ENCODE data around the gene CHCT1. TPM values are rescaled to one million over a fixed set of nuclear protein-coding genes. Genes with fewer than 3 reads are reported as not detected.

CHCT1 gene
- total RNA-seq, 2 donors from 2014 or later: not detected

DNA sequence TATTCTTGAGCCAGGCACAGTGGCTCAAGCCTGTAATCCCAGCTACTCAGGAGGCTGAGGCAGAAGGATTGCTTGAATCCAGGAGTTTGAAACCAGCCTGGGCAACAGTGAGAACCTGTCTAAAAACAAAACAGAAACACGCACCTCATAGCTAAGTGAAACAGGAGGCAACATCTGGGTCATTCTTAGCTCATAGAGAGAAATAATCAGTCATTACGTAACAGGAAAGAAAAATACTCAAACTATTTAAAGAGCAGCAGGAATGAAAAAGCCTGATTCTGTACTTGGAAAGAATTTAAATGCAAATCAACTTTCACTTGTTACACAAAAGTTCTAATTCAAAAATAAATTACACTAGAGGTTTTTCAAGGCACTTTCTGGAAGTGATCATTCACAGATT is 17.2 kb downstream of the CHCT1 start:
- Histone ChIP-seq H3K9ac (ENCODE audit: low read depth in 2 of 2, low read length in 2 of 2) (no peak overlapping the region), H3K4me1 (no peaks in the 10 kb centered on the region), H3K4me3 (no peak overlapping the region), H3K36me3 (no peaks in the 10 kb centered on the region), H3K27ac (no peak overlapping the region), H3K9me3 (no peaks in the 10 kb centered on the region), H3K27me3 (no peaks in the 10 kb centered on the region)
- intact Hi-C loops (cut with DNase I): loop anchor here (5.0 to 10.0 kb wide), 2 partner anchors 198 to 335 kb away; no protein-coding TSS in a partner anchor
- TF ChIP-seq, protein P1, sequence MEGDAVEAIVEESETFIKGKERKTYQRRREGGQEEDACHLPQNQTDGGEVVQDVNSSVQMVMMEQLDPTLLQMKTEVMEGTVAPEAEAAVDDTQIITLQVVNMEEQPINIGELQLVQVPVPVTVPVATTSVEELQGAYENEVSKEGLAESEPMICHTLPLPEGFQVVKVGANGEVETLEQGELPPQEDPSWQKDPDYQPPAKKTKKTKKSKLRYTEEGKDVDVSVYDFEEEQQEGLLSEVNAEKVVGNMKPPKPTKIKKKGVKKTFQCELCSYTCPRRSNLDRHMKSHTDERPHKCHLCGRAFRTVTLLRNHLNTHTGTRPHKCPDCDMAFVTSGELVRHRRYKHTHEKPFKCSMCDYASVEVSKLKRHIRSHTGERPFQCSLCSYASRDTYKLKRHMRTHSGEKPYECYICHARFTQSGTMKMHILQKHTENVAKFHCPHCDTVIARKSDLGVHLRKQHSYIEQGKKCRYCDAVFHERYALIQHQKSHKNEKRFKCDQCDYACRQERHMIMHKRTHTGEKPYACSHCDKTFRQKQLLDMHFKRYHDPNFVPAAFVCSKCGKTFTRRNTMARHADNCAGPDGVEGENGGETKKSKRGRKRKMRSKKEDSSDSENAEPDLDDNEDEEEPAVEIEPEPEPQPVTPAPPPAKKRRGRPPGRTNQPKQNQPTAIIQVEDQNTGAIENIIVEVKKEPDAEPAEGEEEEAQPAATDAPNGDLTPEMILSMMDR (IDR thresholded peaks at IDR 0.05): no peak
- no peak for DNase-seq

DNA sequence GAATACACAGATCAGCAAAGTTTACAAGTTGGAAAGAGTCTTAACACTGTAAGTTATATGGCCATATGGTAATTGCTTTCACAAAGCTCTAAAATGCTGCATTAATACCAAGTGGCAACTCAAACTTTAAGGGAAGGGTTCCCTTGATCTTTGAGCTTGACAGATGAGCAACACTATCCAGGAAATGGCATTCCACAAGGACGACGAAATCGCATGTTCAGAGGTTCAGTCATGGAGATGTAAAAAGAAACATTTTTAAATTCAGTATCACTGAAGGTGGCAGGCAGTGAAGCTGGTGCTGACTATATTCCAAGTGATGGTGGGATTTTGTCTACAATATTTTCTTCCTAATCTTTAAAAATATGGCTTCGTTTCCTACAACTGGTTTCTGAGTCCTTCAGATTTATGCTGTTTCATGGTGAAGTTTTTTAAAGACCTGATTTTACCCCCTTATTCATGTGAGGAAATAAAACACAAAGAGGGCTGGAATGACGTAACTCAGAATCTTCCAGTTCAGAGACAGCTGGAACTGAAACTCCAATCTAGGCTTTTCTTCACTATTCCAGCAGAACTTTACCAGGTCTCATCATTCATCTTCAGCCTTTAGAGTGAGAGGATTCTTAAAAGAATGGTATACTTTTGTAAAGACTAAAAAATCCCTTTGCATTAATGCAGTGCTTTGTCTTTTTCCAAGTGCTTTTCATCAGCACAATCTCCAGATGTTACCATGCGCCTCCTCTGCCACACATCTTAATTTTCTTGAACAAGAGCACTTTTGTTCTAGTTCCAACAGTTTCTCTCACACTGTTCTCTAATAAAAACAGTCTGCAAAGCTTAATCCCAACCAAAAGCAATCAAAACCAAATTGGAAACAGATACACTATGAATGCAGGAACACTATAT is 20.2 kb downstream of the CHCT1 start:
- H3K27ac ChIP-seq: no peak overlapping the region
- intact Hi-C loops (cut with DNase I): no loop called here
- no peaks in the 10 kb centered on the region for H3K27me3 ChIP-seq
- H3K4me3 ChIP-seq: no peak overlapping the region
- DNase-seq: no peak
- no peaks in the 10 kb centered on the region for H3K4me1 ChIP-seq
- no peaks in the 10 kb centered on the region for H3K9me3 ChIP-seq
- TF ChIP-seq, protein P1 (IDR thresholded peaks at IDR 0.05): no peak
- no peaks in the 10 kb centered on the region for H3K36me3 ChIP-seq
- H3K9ac ChIP-seq (ENCODE audit: low read depth in 2 of 2, low read length in 2 of 2): no peak overlapping the region

DNA sequence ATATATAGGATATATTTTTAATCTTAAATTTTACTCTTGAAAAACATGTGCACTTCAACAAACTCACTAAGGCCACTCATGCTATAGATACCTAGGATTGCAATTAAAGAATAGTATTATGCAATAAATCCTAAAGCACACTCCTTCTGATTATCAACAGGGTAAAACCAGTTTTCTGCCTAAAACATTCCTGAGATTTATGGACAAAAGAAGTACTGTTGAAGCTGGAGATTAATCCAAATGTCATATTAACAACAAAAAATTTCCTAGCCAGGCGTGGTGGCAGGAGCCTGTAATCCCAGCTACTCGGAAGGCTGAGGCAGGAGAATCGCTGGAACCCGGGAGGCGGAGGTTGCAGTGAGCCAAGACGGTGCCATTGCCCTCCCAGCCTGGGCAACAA is 21.4 kb downstream of the CHCT1 start:
- H3K4me3 ChIP-seq: no peak overlapping the region
- DNase-seq: no peak
- H3K27me3 ChIP-seq: no peaks in the 10 kb centered on the region
- no peak overlapping the region for H3K27ac ChIP-seq
- TF ChIP-seq, protein P1 (IDR thresholded peaks at IDR 0.05): no peak
- no peaks in the 10 kb centered on the region for H3K4me1 ChIP-seq
- no peaks in the 10 kb centered on the region for H3K36me3 ChIP-seq
- no peaks in the 10 kb centered on the region for H3K9me3 ChIP-seq
- H3K9ac ChIP-seq (ENCODE audit: low read depth in 2 of 2, low read length in 2 of 2): no peak overlapping the region
- intact Hi-C loops (cut with DNase I): no loop called here

DNA sequence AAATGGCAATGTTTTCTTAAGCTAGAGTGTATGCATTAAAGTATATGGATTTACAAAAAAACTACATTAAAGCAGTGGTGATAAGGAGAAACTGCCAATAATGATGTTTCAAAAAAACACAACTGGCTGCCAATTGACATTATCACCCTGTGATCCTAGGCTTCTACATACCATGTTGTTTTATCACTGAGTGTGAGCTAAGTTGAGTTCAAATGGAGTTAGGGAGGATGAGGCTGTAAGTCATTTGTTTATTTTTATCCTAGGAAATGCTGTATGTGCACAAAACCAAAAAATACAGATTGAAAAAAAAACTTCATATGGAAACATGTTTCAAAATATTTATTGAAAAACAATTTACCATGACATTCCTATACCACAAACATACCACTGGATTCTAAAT is 22.9 kb downstream of the CHCT1 start:
- TF ChIP-seq, protein P1 (IDR thresholded peaks at IDR 0.05): no peak
- no peak overlapping the region for H3K27ac ChIP-seq
- H3K9ac ChIP-seq (ENCODE audit: low read depth in 2 of 2, low read length in 2 of 2): no peak overlapping the region
- intact Hi-C loops (cut with DNase I): no loop called here
- no peaks in the 10 kb centered on the region for H3K9me3 ChIP-seq
- no peak overlapping the region for H3K4me3 ChIP-seq
- no peak for DNase-seq
- H3K36me3 ChIP-seq: no peaks in the 10 kb centered on the region
- H3K4me1 ChIP-seq: no peaks in the 10 kb centered on the region
- no peaks in the 10 kb centered on the region for H3K27me3 ChIP-seq

DNA sequence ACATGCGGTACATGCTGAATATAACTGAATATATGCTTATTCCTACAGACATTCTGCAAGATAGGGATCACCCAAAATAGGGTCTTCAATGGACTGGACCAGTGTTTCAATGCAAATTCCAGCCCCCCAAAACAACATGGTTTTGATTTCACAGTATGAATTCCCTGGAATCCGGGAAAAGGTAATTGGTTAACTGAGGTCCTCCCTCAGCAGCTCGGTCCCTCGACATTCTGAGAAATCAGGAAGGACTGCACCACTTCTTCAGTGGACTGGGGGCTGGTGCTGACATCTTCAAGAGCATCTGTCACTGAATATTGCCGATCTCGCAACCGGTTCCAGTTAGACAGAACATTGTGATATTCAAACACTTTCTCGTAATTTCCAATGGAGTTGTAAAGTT is 25.1 kb downstream of the CHCT1 start:
- H3K9ac ChIP-seq (ENCODE audit: low read depth in 2 of 2, low read length in 2 of 2): no peak overlapping the region
- TF ChIP-seq, protein P1 (IDR thresholded peaks at IDR 0.05): no peak
- peaks cover under 1% of the 10 kb centered on the region for H3K36me3 ChIP-seq
- H3K27me3 ChIP-seq: no peaks in the 10 kb centered on the region
- no peak overlapping the region for H3K4me3 ChIP-seq
- no peak for DNase-seq
- no peak overlapping the region for H3K27ac ChIP-seq
- H3K4me1 ChIP-seq: no peaks in the 10 kb centered on the region
- H3K9me3 ChIP-seq: no peaks in the 10 kb centered on the region
- intact Hi-C loops (cut with DNase I): no loop called here
